AG04450 (cell line): ENCODE data around the gene FAM13C. TPM values are rescaled to one million over a fixed set of nuclear protein-coding genes. Genes with fewer than 3 reads are reported as not detected.

Experiments
- CTCF ChIA-PET: fragments of 300-600, 350-600 bp; formaldehyde crosslinking; extraction: SDS; loops from one replicate; lab custom pipeline; 2022; ENCODE audit warnings: antibody characterized with exemption, inconsistent platforms; lab: Charles Lee
- POLR2A ChIA-PET: fragments of 350-600 bp; formaldehyde crosslinking; extraction: SDS; loops from one replicate; lab custom pipeline; 2021; ENCODE audit warnings: antibody characterized with exemption, inconsistent platforms; lab: Yijun Ruan, JAX
- DNase-seq: peaks from one replicate; pipeline ENCODE4 v3.0.0-alpha.2; 2011; ENCODE audit warnings: low read depth, low spot score
- H3K27ac ChIP-seq: one replicate; pipeline ENCODE4 v1.5.1; 2012; ENCODE audit warnings: low read depth, low read length, control low read depth
- H3K27me3 ChIP-seq: one replicate; pipeline ENCODE4 v1.6.0; 2012; ENCODE audit warnings: low read length; ENCODE audit not compliant: control insufficient read depth, insufficient read depth
- H3K4me3 ChIP-seq: 2 replicates; pipeline ENCODE4 v1.5.1; 2011; ENCODE audit warnings: mild to moderate bottlenecking, low read depth, low read length, control low read depth
- H3K9me3 ChIP-seq: 2 replicates; pipeline ENCODE4 v1.5.1; 2012; ENCODE audit warnings: low read length; ENCODE audit not compliant: control insufficient read depth, insufficient read depth
- polyA plus RNA-seq: library from polyadenylated mRNA; depleted of rRNA; stranded (reverse); fragments of >200 nt; gene quantifications from 2 replicates; pipeline ENCODE4 v1.2.3, GENCODE V29; 2011
- TF ChIP-seq, protein P1 (sequence below): IDR thresholded peaks from 2 replicates; pipeline ENCODE4 v1.5.1; 2011; ENCODE audit warnings: low read depth, low read length, control low read depth, inconsistent platforms

Gene FAM13C
- polyA plus RNA-seq, 1 experiment: 3.1 TPM

DNA sequence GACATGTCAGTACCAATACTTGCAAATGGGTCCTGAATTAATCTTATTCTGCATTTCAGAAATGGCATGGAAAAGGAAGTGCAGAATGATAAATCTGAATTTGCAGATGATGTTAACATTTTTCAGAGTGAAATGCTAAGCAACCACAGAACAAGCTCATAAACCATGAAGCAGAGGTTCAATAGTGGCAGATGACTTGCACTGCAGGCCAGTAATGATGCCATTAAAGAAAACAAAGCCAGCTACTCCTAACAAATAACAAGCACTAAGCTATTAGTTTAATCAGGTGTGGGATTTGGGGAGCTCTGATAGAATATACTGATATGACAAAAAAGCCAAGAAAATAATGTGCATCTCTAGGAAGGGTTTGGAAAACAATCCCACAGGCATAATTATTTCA, 85.4 kb downstream of the FAM13C start:
- DNase-seq: no peak
- Histone ChIP-seq H3K9me3 (no peaks in the 10 kb centered on the region), H3K27me3 (no peaks in the 10 kb centered on the region), H3K27ac (no peak overlapping the region), H3K4me3 (no peak overlapping the region)
- POLR2A ChIA-PET: no interaction called here
- CTCF ChIA-PET: no interaction called here
- TF ChIP-seq, protein P1, sequence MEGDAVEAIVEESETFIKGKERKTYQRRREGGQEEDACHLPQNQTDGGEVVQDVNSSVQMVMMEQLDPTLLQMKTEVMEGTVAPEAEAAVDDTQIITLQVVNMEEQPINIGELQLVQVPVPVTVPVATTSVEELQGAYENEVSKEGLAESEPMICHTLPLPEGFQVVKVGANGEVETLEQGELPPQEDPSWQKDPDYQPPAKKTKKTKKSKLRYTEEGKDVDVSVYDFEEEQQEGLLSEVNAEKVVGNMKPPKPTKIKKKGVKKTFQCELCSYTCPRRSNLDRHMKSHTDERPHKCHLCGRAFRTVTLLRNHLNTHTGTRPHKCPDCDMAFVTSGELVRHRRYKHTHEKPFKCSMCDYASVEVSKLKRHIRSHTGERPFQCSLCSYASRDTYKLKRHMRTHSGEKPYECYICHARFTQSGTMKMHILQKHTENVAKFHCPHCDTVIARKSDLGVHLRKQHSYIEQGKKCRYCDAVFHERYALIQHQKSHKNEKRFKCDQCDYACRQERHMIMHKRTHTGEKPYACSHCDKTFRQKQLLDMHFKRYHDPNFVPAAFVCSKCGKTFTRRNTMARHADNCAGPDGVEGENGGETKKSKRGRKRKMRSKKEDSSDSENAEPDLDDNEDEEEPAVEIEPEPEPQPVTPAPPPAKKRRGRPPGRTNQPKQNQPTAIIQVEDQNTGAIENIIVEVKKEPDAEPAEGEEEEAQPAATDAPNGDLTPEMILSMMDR: no peak

GRCh38 chr10:59276133-59276532, 86.2 kb downstream of the FAM13C start:
- DNase-seq: no peak
- no peak overlapping the region for H3K27ac ChIP-seq
- TF ChIP-seq, protein P1: no peak
- H3K27me3 ChIP-seq: no peaks in the 10 kb centered on the region
- POLR2A ChIA-PET: no interaction called here
- H3K4me3 ChIP-seq: no peak overlapping the region
- CTCF ChIA-PET: interaction anchor here (0.6 kb wide), 1 partner anchor 349 kb away, joined by 3 read pairs; no protein-coding TSS in a partner anchor
- H3K9me3 ChIP-seq: no peaks in the 10 kb centered on the region

- no peak for DNase-seq
These were observed 88.9 kb downstream of the FAM13C start for GRCh38 chr10:59273445-59273844.

GRCh38 chr10:59272061-59272460, 90.3 kb downstream of the FAM13C start:
- ChIA-PET POLR2A (no interaction called here), CTCF (no interaction called here)
- DNase-seq: no peak
- H3K4me3 ChIP-seq: no peak overlapping the region
- TF ChIP-seq, protein P1: no peak
- H3K27ac ChIP-seq: no peak overlapping the region
- no peaks in the 10 kb centered on the region for H3K27me3 ChIP-seq
- no peaks in the 10 kb centered on the region for H3K9me3 ChIP-seq

More at GRCh38 chr10:59273445-59273844, 88.9 kb downstream of the FAM13C start:
- H3K9me3 ChIP-seq: no peaks in the 10 kb centered on the region
- no peak overlapping the region for H3K27ac ChIP-seq
- ChIA-PET CTCF (no interaction called here), POLR2A (no interaction called here)
- H3K4me3 ChIP-seq: no peak overlapping the region
- H3K27me3 ChIP-seq: no peaks in the 10 kb centered on the region
- TF ChIP-seq, protein P1: no peak

DNA sequence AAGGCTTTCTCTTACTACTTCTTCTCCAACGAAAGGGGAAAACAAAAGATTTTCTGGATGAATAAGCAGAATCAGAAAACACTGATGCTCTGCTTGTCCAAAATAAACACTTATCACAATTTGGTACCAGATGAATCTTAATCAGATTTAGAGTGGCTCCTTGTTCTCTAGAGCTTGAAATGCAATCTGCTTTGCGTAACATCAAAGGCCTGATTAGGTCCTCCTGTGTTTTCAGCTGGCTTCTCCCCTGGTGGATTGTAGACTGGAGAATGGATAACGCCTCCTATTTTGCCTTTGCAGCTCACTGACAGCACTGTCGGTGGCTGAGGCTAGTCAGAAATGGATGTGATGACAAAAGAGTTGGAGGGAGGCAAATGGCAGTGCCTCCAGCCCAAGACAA, 91.2 kb downstream of the FAM13C start:
- TF ChIP-seq, protein P1: no peak
- no peak overlapping the region for H3K4me3 ChIP-seq
- H3K27ac ChIP-seq: no peak overlapping the region
- H3K9me3 ChIP-seq: no peaks in the 10 kb centered on the region
- H3K27me3 ChIP-seq: no peaks in the 10 kb centered on the region
- no peak for DNase-seq
- ChIA-PET POLR2A (no interaction called here), CTCF (no interaction called here)
